A549 (cell line): ENCODE measurements around the gene NCOA3. TPM values are rescaled to one million over a fixed set of nuclear protein-coding genes. Genes with fewer than 3 reads are reported as not detected.

ENCODE experiments used
- ATAC-seq, 2 experiments: fragments of 200-7000 bp in 1 of 2; fragments of >200 bp in 1 of 2; cut with Nextera tagmentation in 1 of 2; cut with Tn5 transposase in 1 of 2; 3 replicates each; pipeline versions ENCODE4 v1.8.0 to v1.9.1; 2018 to 2020; ENCODE audit warnings: mild to moderate bottlenecking in 1 of 2, moderate library complexity in 1 of 2
- CTCF ChIA-PET: fragments of 300-600 bp; sonication (Branson Sonifier 250); formaldehyde crosslinking; extraction: SDS; loops from one replicate; lab custom pipeline; 2021; ENCODE audit warnings: antibody characterized with exemption, inconsistent platforms; lab: Yijun Ruan, JAX
- POLR2A ChIA-PET: fragments of 350-600 bp; formaldehyde crosslinking; extraction: SDS; loops from one replicate; lab custom pipeline; 2021; ENCODE audit warnings: antibody characterized with exemption, inconsistent platforms; lab: Yijun Ruan, JAX
- DNase-seq, 2 experiments: peaks; one replicate each; pipeline versions ENCODE4 v3.0.0 to v3.0.0-alpha.2; 2011 to 2016; ENCODE audit warnings: low read depth in 1 of 2, low spot score in 1 of 2
- FAIRE-seq: peaks from 2 replicates; lab custom pipeline; 2011; peaks lifted over from hg19 to GRCh38; lab: Jason Lieb, UNC
- H3K27ac ChIP-seq, 2 experiments: fragments of >200 bp; sonication (Bioruptor Twin); formaldehyde crosslinking; 3 replicates each; pipeline ENCODE4 v1.5.1; 2016 to 2017
- H3K4me1 ChIP-seq: fragments of >200 bp; sonication (Bioruptor Twin); formaldehyde crosslinking; 3 replicates; pipeline ENCODE4 v1.6.1; 2016
- H3K4me2 ChIP-seq: fragments of >200 bp; sonication (Bioruptor Twin); formaldehyde crosslinking; 3 replicates; pipeline ENCODE4 v1.6.1; 2016
- H3K4me3 ChIP-seq: fragments of >200 bp; sonication (Bioruptor Twin); formaldehyde crosslinking; 3 replicates; pipeline ENCODE4 v1.5.1; 2016
- H3K9me3 ChIP-seq: fragments of >200 bp; sonication (Bioruptor Twin); formaldehyde crosslinking; 3 replicates; pipeline ENCODE4 v1.6.1; 2016
- BCL3 ChIP-seq: fragments of >200 bp; sonication (Bioruptor Twin); formaldehyde crosslinking; IDR thresholded peaks from 3 replicates; pipeline ENCODE4 v1.6.1; 2016
- CBX2 ChIP-seq: fragments of 200-600 bp; sonication (generic); IDR thresholded peaks from 2 replicates; pipeline ENCODE4 v1.6.1; 2016; ENCODE audit warnings: low read depth, mild to moderate bottlenecking, borderline replicate concordance
- CEBPB ChIP-seq, 2 experiments: fragments of >200 bp in 1 of 2; sonication (Bioruptor Twin) in 1 of 2; formaldehyde crosslinking in 1 of 2; IDR thresholded peaks; 2 replicates each; pipeline ENCODE4 v1.6.1; 2012 to 2016
- ELK1 ChIP-seq: fragments of 150-350 bp; IDR thresholded peaks from 2 replicates; pipeline ENCODE4 v1.6.1; 2014; ENCODE audit warnings: low read depth, mild to moderate bottlenecking, low read length
- EP300 ChIP-seq, 2 experiments: fragments of >200 bp; sonication (Bioruptor Twin); formaldehyde crosslinking; IDR thresholded peaks; 2 replicates in 1 of 2; 3 replicates in 1 of 2; pipeline ENCODE4 v1.6.1; 2016 to 2017
- ESRRA ChIP-seq: fragments of 150-350 bp; IDR thresholded peaks from 2 replicates; pipeline ENCODE4 v1.6.1; 2014; ENCODE audit warnings: mild to moderate bottlenecking, low read length, borderline replicate concordance
- FOSL2 ChIP-seq, 2 experiments: fragments of 450-650 bp in 1 of 2; fragments of >200 bp in 1 of 2; sonication (Bioruptor Twin) in 1 of 2; formaldehyde crosslinking; IDR thresholded peaks; 2 replicates each; pipeline versions ENCODE4 v1.5.0 to v1.6.1; 2016 to 2020; ENCODE audit warnings: mild to moderate bottlenecking in 1 of 2, moderate library complexity in 1 of 2
- FOXS1 ChIP-seq: fragments of 250-450 bp; sonication (Bioruptor Pico); IDR thresholded peaks from 2 replicates; pipeline ENCODE4 v1.5.0; 2020; ENCODE audit warnings: mild to moderate bottlenecking, moderate library complexity
- HEYL ChIP-seq: fragments of 250-450 bp; sonication (Bioruptor Pico); IDR thresholded peaks from 2 replicates; pipeline ENCODE4 v1.8.0; 2021; ENCODE audit warnings: mild to moderate bottlenecking, moderate library complexity
- HMGXB4 ChIP-seq: fragments of 250-450 bp; sonication (Bioruptor Pico); IDR thresholded peaks from 2 replicates; pipeline ENCODE4 v1.5.0; 2021; ENCODE audit warnings: mild to moderate bottlenecking, moderate library complexity, borderline replicate concordance
- MAFK ChIP-seq: fragments of 450-650 bp; IDR thresholded peaks from 2 replicates; pipeline ENCODE4 v1.6.1; 2014; ENCODE audit not compliant: partially characterized antibody
- MAX ChIP-seq: IDR thresholded peaks from 2 replicates; pipeline ENCODE4 v1.6.1; 2012
- MAZ ChIP-seq: fragments of 150-350 bp; IDR thresholded peaks from 2 replicates; pipeline ENCODE4 v1.6.1; 2014; ENCODE audit warnings: antibody characterized with exemption, low read depth, low read length, borderline replicate concordance
- NFE2L2 ChIP-seq: fragments of 150-350 bp; conservative IDR thresholded peaks from 2 replicates; pipeline ENCODE4 v1.6.1; 2014; ENCODE audit warnings: low read length
- PBX3 ChIP-seq: IDR thresholded peaks from 2 replicates; pipeline ENCODE4 v1.6.1; 2012
- POLR2A ChIP-seq: IDR thresholded peaks from 2 replicates; pipeline ENCODE4 v1.6.1; 2012; ENCODE audit warnings: mild to moderate bottlenecking, low read length
- POLR2AphosphoS2 ChIP-seq: conservative IDR thresholded peaks from 2 replicates; pipeline ENCODE4 v1.6.1; 2012; ENCODE audit warnings: low read length, improper control_type of control experiment, inconsistent platforms
- RCOR1 ChIP-seq: fragments of 150-350 bp; IDR thresholded peaks from 2 replicates; pipeline ENCODE4 v1.6.1; 2014; ENCODE audit warnings: antibody characterized with exemption, low read length, low read depth
- SREBF2 ChIP-seq: fragments of 450-650 bp; IDR thresholded peaks from 2 replicates; pipeline ENCODE4 v1.6.1; 2014; ENCODE audit warnings: mild to moderate bottlenecking, moderate library complexity
- ZC3H11A ChIP-seq: fragments of 450-650 bp; IDR thresholded peaks from 2 replicates; pipeline ENCODE4 v1.6.1; 2014; ENCODE audit warnings: antibody characterized with exemption, mild to moderate bottlenecking
- ZNF302 ChIP-seq: fragments of 250-450 bp; sonication (Bioruptor Pico); IDR thresholded peaks from 2 replicates; pipeline ENCODE4 v1.9.0; 2021; ENCODE audit warnings: inconsistent platforms, mild to moderate bottlenecking, moderate library complexity
- WGBS: methylation state at CpG from one replicate; pipeline ENCODE4 v1.1.6; 2017; ENCODE audit errors: missing lambda C conversion rate; 5-methylcytosine and 5-hydroxymethylcytosine counted together
- polyA plus RNA-seq, 4 experiments: library from polyadenylated mRNA; depleted of rRNA in 3 of 4; stranded (reverse); fragments of >200 nt; fragmentation: RNase III in 1 of 4; extraction: RNeasy Plus Mini Kit Qiagen cat#74134 plus additional on column Dnase treatment in 1 of 4; gene quantifications; 2 replicates in 3 of 4; 3 replicates in 1 of 4; pipeline ENCODE4 v1.2.3, GENCODE V29; 2011 to 2017

Gene NCOA3
- polyA plus RNA-seq, 2 of the 4 experiments (the other 2 are of a cell fraction) = 42.9 to 136 TPM

- ATAC-seq (peak; percentile 25 to 37; a peak in 5 of 6 replicates), FAIRE-seq (no peak), DNase-seq (no peak)
- H3K4me2 ChIP-seq = no peak overlapping the region
- H3K4me3 ChIP-seq = no peak overlapping the region
- peaks cover 17% of the 10 kb centered on the region for H3K4me1 ChIP-seq
- no peak for TF ChIP-seq FOXS1 (CRISPR knock-in tag)
- POLR2A ChIA-PET = no interaction called here
- no peak overlapping the region; a peak in 1 of 6 replicates for H3K27ac ChIP-seq
- CTCF ChIA-PET = interaction anchor here (1.1 to 3.8 kb wide), 6 partner anchors 9 to 971 kb away, joined by 3 to 24 read pairs (median 8); no protein-coding TSS in a partner anchor
- no peaks in the 10 kb centered on the region for H3K9me3 ChIP-seq
- WGBS = 82% methylated on average over 14 of the region's 14 CpGs
Measured at GRCh38 chr20:47686545-47686944, 184.9 kb downstream of the NCOA3 start.

- H3K9me3 ChIP-seq = no peaks in the 10 kb centered on the region
- ChIA-PET POLR2A (no interaction called here), CTCF (interaction anchor here (1.0 to 3.8 kb wide), 6 partner anchors 9 to 971 kb away, joined by 3 to 24 read pairs (median 8); no protein-coding TSS in a partner anchor)
- no peak overlapping the region for H3K4me3 ChIP-seq
- H3K4me2 ChIP-seq = no peak overlapping the region
- ATAC-seq (no peak), DNase-seq (no peak), FAIRE-seq (no peak)
- peak overlapping the region in 1 of 2 experiments; percentile 75; a peak in 1 of 6 replicates for H3K27ac ChIP-seq
- WGBS = 90% methylated on average over 20 of the region's 20 CpGs
- no peak for TF ChIP-seq SREBF2
- TF ChIP-seq CBX2 = no peak
- TF ChIP-seq ZNF302 (CRISPR knock-in tag) = no peak
- TF ChIP-seq CEBPB (IDR thresholded peaks at IDR 0.05) = no peak
- TF ChIP-seq ZC3H11A = no peak
- TF ChIP-seq POLR2A = no peak
- peaks cover 17% of the 10 kb centered on the region for H3K4me1 ChIP-seq
Measured at GRCh38 chr20:47687095-47687987, 185.7 kb downstream of the NCOA3 start.

- CTCF ChIA-PET = interaction anchor here (0.6 to 8.1 kb wide), 7 partner anchors 10 to 931 kb away, joined by 3 to 94 read pairs (median 6); partner anchors contain the start of gene SULF2
- TF ChIP-seq NFE2L2 (0 out of 2 replicates have a peak, but pooled peaks have one; percentile 8), MAZ (no peak), MAX (no peak), MAFK (peak; percentile 32)
- 82% methylated on average over 18 of the region's 18 CpGs for WGBS
- POLR2A ChIA-PET = no interaction called here
- peak overlapping the region; percentile 11; the same call in 1 of the 3 replicates for H3K4me2 ChIP-seq
- no peaks in the 10 kb centered on the region for H3K9me3 ChIP-seq
- ATAC-seq = peak in 1 of 2 experiments; percentile 37; a peak in 1 of 6 replicates
- FAIRE-seq = no peak
- DNase-seq = no peak
- H3K4me3 ChIP-seq = no peak overlapping the region
- H3K27ac ChIP-seq = peak overlapping the region; percentile 2 to 75; a peak in 4 of 6 replicates
- H3K4me1 ChIP-seq = peaks cover 17% of the 10 kb centered on the region
Measured at GRCh38 chr20:47688385-47689381, 187.0 kb downstream of the NCOA3 start.

- no peaks in the 10 kb centered on the region for H3K9me3 ChIP-seq
- FAIRE-seq (no peak), ATAC-seq (no peak), DNase-seq (no peak)
- H3K27ac ChIP-seq = peak overlapping the region in 1 of 2 experiments; percentile 75; a peak in 2 of 6 replicates
- CTCF ChIA-PET = interaction anchor here (0.9 to 8.1 kb wide), 5 partner anchors 12 to 930 kb away, joined by 5 to 94 read pairs (median 8); partner anchors contain the start of gene SULF2
- peaks cover 17% of the 10 kb centered on the region for H3K4me1 ChIP-seq
- no peak overlapping the region for H3K4me3 ChIP-seq
- 40% methylated on average over 1 of the region's 1 CpG for WGBS
- peak overlapping the region; percentile 11; the same call in 1 of the 3 replicates for H3K4me2 ChIP-seq
- POLR2A ChIA-PET = no interaction called here
- no peak for TF ChIP-seq POLR2AphosphoS2
- TF ChIP-seq RCOR1 = no peak
- no peak for TF ChIP-seq ESRRA
- no peak for TF ChIP-seq HMGXB4
- no peak for TF ChIP-seq HEYL (CRISPR knock-in tag)
- TF ChIP-seq FOSL2 (IDR thresholded peaks at IDR 0.05) = no peak
- no peak for TF ChIP-seq FOSL2 (CRISPR knock-in tag; IDR thresholded peaks at IDR 0.05)
- no peak for TF ChIP-seq ZNF302 (CRISPR knock-in tag)
- no peak for TF ChIP-seq EP300 (IDR thresholded peaks at IDR 0.05)
- TF ChIP-seq ELK1 = no peak
- TF ChIP-seq PBX3 = no peak
- no peak for TF ChIP-seq BCL3
Measured at GRCh38 chr20:47689731-47690130, 188.0 kb downstream of the NCOA3 start.
